Measurements from ENCODE around the gene SLC25A46.
"Not testable (repeated sequence)": the region's sequence is repeated elsewhere in the genome, so short reads cannot be mapped to it uniquely, and the experiment has no call there.

Gene SLC25A46

DNA sequence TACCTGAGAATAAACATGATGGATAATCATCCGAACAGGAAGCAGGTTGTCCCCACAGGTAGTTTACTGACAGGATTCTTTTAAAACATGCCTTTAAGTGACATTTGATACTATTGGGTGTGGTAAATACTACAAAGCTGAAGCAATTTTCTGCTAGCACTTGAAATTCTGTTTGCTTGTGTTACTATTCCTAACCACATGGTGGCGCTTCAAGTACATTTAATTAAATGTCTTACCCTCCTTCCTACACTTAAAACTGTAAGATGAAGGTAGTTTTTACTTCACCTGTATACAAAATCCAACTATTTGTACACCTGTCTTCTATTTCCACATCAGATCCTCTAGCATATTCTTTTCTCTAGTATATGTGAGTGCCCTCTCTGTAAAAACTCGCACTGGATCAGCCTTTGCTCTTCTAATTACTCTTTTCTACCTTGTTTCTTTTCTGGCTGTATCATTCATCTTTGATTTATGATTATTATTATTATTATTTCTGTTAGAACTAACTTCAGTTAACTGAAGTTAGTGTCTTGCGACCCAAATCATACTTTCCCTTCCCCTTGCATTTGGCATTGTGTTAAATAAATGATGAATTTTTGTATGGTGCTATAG is 18.4 kb downstream of the SLC25A46 start:
- no peak for DNase-seq

DNA sequence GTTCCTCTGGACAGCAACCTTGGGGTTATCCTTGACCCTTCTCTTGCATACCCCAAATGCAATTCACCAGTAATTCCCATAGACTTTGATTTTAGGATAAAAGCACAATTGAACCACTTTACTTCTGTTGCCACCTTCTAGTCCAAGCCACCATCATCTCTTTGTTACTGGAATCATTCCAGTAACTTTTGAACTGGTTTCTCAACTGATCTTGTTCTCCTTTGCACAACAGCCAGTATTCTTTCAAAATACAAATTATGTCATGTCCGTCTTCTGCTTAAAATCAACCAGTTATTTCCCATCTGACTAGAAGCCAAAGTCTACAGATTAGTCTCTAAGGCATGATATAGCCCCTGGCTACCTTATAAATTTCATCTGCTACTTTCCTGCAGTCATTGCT is 21.4 kb downstream of the SLC25A46 start:
- no peak for DNase-seq

- DNase-seq: no peak
Measured at GRCh38 chr5:110768138-110768860, 29.5 kb downstream of the SLC25A46 start.

DNA sequence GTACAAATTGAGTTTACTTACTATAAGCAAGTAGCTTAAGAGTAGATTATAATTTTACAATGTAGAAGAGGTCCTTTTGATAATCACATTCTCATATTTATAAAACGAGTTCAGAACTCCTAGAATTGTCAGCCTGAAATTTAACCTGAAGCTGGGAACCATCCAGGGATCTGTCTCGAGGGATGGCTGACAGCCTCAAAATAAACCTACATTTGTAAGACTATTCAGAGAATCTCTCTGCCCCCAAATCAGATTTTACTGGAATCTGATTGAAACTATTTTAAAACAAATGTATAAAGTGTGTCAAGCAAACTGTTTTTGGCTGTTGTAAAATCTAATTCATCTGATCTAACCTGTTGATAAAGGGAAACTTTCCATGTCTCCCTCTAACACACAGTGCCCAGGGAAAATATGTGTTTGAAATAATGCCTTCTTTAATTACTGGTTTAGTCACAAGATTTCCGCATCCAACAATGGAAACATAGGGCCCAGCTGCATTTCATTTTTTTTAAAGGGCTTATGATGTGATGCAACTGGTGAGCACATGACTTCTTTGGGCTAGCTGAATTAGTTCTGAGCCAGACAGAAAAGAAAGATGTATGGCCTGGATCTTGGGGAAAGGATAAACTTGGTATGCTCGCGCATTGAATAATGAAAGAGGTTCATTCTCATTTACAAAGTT is 30.3 kb downstream of the SLC25A46 start:
- no peak for DNase-seq

GRCh38 chr5:110770286-110770685 is 31.5 kb downstream of the SLC25A46 start:
- no peak for DNase-seq

DNA sequence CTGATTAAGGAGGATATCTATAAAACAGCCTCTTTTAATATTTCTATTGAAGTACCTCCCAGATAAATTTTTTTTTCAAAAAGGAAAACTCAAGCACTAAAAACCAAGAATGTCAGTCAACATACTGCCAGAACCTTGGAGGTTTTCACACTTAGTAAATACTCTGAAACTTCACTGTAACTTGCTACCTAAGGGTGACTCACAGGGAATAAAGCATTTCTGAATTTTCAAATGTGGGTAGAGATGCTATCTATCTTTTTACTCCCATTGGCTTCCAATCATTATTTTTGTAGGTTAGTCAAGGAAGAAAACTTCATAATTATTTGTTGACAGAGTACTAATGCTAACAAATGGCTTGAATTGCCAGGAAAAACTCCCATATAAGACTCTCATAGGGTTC is 46.1 kb downstream of the SLC25A46 start:
- DNase-seq: no peak

DNA sequence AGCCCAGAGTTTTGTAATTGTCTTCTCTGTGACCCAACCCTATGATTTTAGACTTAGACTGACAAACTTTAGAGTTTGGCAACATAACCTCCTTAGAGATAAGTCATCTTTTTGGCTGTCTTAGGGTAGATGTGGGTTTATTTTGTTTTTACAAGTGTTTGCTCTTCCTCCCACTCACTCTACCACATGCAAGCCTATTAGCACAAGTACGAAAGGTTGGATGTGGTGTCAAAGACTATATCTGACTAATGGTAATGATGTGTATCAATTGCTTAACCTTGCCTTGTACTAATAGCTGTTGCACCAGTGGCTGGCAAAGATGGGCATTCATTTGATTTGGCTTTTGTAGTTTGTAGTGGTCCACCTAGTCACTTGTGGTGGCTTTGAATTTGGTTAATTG is 46.5 kb downstream of the SLC25A46 start:
- DNase-seq: no peak

DNA sequence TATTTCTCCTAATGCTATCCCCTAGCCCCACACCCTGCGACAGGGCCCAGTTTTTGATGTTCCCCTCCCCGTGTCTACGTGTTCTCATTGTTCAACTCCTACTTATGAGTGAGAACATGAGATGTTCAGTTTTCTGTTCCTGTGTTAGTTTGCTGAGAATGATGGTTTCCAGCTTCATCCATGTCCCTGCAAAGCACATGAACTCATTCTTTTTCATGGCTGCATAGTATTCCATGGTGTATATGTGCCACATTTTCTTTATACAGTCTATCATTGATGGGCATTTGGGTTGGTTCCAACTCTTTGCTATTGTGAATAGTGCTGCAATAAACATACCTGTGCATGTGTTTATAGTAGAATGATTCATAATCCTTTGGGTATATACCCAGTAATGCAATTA is 49.2 kb downstream of the SLC25A46 start:
- DNase-seq: not testable (repeated sequence)

DNA sequence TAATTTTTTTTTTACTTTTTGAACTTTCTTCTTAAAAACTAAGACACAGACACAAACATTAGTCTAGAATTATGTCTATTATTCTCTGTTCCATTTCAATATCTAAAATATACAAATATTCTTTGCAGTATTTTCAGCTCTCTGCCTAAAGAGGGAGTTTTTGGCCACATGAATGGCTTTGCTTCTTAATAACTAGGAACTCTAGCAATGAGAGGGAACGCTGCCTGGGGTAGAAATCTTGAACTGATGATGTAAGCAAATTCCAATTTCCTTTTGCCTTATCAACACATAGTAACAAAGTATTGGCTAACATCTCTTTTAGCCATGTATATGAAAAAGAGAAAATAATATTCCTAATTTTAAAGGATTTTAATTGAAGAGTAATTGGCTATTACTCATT is 51.9 kb downstream of the SLC25A46 start:
- no peak for DNase-seq

GRCh38 chr5:110802998-110803397 is 64.2 kb downstream of the SLC25A46 start:
- DNase-seq: no peak

DNA sequence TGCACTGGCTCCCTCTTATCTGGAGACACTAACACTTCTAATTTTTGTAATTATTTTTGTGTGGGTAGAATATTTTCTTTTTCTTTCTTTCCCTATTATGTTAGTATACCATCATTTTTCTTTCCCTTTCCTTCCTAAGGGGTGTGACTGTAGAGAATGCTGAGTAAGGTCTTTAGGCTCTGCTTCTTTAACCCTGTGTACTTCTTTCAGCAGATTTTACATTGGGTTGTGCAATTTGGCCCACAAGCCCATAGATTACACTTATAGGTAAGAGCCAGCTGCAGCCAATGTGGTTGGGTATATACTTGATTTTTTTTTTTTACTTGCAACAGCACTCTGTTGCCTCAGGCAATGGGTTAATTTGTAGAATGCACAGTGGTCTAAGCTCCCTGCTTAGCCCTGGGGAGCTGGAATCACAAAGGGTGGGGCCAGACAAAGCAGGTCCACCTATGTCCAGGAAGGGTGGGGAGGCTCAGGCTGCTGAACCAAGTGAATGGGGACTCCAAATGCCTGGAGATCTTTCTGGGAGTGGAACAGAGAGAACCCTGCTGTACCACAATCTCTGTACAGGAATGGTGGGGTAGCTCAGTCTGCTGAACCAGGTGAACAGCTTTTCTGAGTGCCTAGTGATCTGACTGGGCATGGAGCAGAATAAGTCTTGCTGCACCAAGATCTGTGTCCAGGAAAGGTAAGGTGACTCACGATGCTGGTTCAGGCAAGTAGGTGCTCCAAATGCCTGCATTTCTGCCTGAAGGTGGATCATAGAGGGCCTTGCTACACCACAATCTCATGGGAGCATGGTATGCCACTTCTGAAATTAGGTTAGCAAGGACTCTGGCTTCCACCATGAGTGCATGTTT is 64.9 kb downstream of the SLC25A46 start:
- DNase-seq: no peak

DNA sequence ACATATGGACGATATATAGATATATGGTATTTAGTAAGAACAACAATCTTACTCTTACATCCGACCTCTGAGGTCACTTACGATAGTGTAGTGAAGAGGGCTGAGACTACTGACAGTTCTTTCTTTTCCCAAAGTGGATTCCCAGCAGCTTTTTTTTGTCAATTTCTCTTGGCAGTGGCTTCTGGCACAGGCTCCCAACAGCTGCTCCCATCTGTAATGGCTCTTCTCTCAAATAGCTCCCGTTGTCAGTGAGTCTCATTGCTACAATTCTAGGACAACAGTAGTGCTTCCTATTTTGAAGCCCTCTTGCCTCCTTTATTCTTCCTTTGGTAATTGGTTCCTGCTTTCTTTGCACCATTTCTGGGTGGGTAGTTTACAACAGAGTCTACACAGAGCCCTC is 68.4 kb downstream of the SLC25A46 start:
- DNase-seq: no peak

DNA sequence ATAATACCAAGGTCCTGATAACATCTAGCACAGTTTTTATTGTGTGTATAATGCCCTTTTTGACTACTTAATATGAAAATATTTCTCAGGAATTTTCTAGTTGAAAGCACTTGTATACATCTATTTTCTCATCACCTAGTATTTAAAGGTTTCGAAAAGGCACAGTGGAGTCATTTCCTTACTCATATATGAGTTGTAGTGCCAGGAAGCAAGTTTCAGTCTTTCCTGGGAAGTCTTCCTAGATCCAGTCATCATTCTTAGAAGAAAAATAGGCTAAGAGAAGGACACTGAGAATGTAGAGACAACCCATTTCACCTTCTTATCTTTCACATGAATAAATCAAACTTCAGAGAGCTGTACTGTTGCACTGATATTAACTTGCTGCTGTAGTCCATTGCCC is 70.2 kb downstream of the SLC25A46 start:
- DNase-seq: no peak
